RWPE2 (cell line): ENCODE measurements around the gene TMEM89.

Source experiments
- ATAC-seq: fragments of 200-7000 bp; cut with Tn5 transposase; 3 replicates; pipeline ENCODE4 v1.9.1; 2021; ENCODE audit warnings: low read depth
- DNase-seq: peaks from one replicate; pipeline ENCODE4 v3.0.0-alpha.2; 2020; ENCODE audit warnings: low spot score
- H3K27ac ChIP-seq: fragments of 450-650 bp; 2 replicates; pipeline ENCODE4 v1.5.1; 2017; ENCODE audit warnings: mild to moderate bottlenecking; ENCODE audit not compliant: poor library complexity, severe bottlenecking
- H3K27me3 ChIP-seq: fragments of 250-450 bp; sonication (Bioruptor Pico); 2 replicates; pipeline ENCODE4 v1.5.1; 2021; ENCODE audit warnings: mild to moderate bottlenecking, moderate library complexity; ENCODE audit not compliant: insufficient read depth, poor library complexity, severe bottlenecking
- H3K36me3 ChIP-seq: fragments of 250-450 bp; sonication (Bioruptor Pico); 2 replicates; pipeline ENCODE4 v1.5.1; 2020; ENCODE audit warnings: low read depth, mild to moderate bottlenecking, moderate library complexity
- H3K4me1 ChIP-seq: fragments of 250-450 bp; sonication (Bioruptor Pico); 2 replicates; pipeline ENCODE4 v1.5.1; 2021; ENCODE audit warnings: mild to moderate bottlenecking, moderate library complexity; ENCODE audit not compliant: insufficient read depth, poor library complexity, severe bottlenecking
- H3K4me3 ChIP-seq: fragments of 250-450 bp; sonication (Bioruptor Pico); 2 replicates; pipeline ENCODE4 v1.5.1; 2021; ENCODE audit warnings: mild to moderate bottlenecking, moderate library complexity; ENCODE audit not compliant: severe bottlenecking
- H3K9me3 ChIP-seq: fragments of 250-450 bp; sonication (Bioruptor Pico); 2 replicates; pipeline ENCODE4 v1.5.1; 2021; ENCODE audit warnings: mild to moderate bottlenecking, moderate library complexity; ENCODE audit not compliant: severe bottlenecking
- TF ChIP-seq, protein P1 (sequence below): fragments of 450-650 bp; IDR thresholded peaks from one replicate; pipeline ENCODE4 v1.5.1; 2017; ENCODE audit warnings: mild to moderate bottlenecking, moderate library complexity; ENCODE audit not compliant: poor library complexity, severe bottlenecking

Gene TMEM89

DNA sequence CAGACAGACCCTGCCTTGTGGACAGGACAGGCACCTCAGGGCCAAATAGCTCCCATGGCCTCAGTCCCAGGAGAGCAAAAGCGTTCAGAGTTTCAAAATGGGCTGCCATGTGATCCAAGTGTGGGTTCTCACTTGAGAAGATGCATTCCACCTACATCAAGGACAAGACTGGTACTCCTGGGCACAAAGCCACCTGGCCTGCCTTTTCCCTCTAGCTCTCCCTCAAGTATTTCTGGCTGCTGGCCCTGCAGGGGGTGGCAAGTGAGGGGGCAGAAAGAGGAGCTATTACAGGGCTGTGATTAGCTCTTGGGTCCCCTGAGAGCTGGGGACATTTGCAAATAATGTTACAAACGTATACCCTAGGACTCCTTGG, 20.0 kb downstream of the TMEM89 start:
- Histone ChIP-seq H3K27me3 (no peaks in the 10 kb centered on the region), H3K36me3 (peaks cover 77% of the 10 kb centered on the region), H3K27ac (peak overlapping the region; percentile 98), H3K4me1 (peaks cover 37% of the 10 kb centered on the region), H3K9me3 (no peaks in the 10 kb centered on the region), H3K4me3 (no peak overlapping the region)
- TF ChIP-seq, protein P1, sequence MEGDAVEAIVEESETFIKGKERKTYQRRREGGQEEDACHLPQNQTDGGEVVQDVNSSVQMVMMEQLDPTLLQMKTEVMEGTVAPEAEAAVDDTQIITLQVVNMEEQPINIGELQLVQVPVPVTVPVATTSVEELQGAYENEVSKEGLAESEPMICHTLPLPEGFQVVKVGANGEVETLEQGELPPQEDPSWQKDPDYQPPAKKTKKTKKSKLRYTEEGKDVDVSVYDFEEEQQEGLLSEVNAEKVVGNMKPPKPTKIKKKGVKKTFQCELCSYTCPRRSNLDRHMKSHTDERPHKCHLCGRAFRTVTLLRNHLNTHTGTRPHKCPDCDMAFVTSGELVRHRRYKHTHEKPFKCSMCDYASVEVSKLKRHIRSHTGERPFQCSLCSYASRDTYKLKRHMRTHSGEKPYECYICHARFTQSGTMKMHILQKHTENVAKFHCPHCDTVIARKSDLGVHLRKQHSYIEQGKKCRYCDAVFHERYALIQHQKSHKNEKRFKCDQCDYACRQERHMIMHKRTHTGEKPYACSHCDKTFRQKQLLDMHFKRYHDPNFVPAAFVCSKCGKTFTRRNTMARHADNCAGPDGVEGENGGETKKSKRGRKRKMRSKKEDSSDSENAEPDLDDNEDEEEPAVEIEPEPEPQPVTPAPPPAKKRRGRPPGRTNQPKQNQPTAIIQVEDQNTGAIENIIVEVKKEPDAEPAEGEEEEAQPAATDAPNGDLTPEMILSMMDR, result no peak
- ATAC-seq, result no peak
- DNase-seq, result no peak

DNA sequence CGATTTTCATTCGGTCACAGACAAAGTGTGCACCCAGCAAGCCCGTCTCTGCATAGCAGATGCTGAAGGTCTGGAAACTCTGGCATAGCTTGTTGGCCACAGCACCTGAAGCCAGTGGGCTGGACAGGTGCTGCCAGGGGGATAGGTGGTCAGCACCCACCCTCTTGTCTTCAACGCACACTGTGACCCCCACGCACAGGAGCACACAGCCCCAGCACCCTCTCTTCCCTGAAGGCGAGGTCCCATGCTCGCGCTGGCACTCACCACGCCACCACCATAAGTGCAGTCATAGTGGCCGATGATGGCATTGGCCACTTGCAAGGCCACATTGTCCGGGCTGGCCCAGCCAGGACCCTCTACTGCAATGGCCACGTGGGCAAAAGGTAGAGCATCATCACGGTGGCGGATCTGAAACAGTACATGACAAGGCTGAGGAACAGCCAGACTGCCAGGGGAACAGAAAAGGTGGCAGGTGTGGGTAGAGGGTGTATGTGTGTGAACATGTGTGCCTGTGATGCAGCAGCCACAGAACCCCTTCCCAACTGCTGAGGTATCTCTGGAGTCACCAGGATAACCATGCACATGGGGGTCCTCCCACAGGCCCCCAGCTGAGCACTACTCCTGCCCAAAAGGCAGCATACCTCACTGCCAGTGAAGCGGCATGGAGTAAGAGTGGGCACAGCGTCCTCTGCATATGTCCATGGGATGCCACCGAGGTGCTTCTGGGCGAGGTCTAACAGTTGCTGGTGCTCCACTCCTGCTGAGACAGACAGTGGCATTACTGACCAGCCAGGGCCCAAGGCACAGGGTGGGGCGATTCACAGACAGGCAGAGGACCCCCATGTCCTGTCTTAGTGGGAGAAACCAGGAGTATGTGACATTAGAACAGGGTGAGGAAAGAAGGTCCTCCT, 20.6 kb downstream of the TMEM89 start:
- peaks cover 44% of the 10 kb centered on the region for H3K4me1 ChIP-seq
- TF ChIP-seq, protein P1, result no peak
- H3K27me3 ChIP-seq, result no peaks in the 10 kb centered on the region
- H3K9me3 ChIP-seq, result no peaks in the 10 kb centered on the region
- H3K4me3 ChIP-seq, result no peak overlapping the region
- H3K36me3 ChIP-seq, result peaks cover 70% of the 10 kb centered on the region
- peak overlapping the region; percentile 98 for H3K27ac ChIP-seq
- ATAC-seq (no peak), DNase-seq (peak; percentile 52)

DNA sequence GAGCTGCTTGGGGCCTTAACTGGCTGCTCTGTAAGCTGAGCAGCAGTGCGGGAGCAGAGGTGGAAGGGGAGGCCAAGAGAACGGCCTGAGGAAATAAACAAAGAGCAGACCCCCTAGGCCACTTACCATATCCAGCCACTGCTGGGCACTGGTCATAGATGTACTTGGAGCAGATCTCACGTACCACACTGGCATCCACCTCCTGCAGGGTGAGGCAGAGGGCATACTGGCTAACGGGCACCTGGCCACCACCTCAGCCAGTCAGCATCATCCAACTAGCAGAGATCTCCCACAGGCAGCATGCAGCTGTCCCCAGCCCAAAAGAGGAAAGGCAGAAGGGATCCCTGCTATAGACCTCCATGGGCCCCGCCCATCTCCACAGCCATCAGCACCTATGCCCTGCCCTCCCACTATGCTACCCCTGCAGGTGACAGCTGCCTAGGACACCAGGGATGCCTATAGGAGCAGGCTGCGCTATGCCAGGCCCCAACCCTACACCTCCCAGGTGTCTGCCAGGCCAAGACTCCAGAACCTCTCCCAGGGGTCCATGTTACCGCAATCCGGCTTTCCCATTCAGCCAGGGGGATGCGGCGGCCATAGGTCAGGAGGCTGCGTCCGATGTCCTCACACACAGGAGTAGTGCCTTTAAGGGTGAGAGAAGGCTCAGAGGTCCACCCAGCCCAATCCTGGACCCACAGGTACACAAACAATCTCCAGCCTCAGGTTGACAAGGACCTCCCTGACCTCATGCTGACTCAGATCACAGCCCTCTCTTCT, 21.9 kb downstream of the TMEM89 start:
- Histone ChIP-seq H3K4me1 (peaks cover 48% of the 10 kb centered on the region), H3K4me3 (no peak overlapping the region), H3K27ac (peak overlapping the region; percentile 98), H3K36me3 (peaks cover 58% of the 10 kb centered on the region), H3K9me3 (no peaks in the 10 kb centered on the region), H3K27me3 (no peaks in the 10 kb centered on the region)
- TF ChIP-seq, protein P1, result no peak
- peak; percentile 49 for DNase-seq
- ATAC-seq, result peak; percentile 1

DNA sequence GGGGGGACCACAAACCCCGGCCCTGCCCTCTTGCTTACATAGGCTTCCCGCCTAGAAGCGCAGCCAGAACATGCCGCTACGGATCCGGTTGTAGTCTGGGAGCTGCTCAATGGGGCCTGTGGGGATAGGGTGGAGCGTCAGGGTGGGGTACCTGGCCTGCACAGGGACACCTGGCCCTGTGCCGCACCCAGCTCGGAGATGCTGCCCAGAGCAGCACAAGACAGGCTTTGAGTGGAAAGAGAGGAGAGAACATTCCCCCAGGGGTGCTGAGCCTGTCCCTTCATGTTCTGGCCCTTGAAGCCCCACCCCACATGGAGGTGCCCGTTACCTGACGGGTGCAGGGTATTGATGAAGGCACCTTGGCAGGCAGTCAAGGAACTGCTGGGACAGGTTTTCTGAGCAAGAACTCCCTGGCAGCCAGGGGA, 22.5 kb downstream of the TMEM89 start:
- DNase-seq (peak; percentile 99), ATAC-seq (peak; percentile 53)
- Histone ChIP-seq H3K27me3 (no peaks in the 10 kb centered on the region), H3K4me3 (no peak overlapping the region), H3K36me3 (peaks cover 54% of the 10 kb centered on the region), H3K4me1 (peaks cover 48% of the 10 kb centered on the region), H3K27ac (peak overlapping the region; percentile 98), H3K9me3 (no peaks in the 10 kb centered on the region)
- TF ChIP-seq, protein P1, result no peak
